GM12878 (cell line): ENCODE data around the gene PARP4. TPM values are rescaled to one million over a fixed set of nuclear protein-coding genes. Genes with fewer than 3 reads are reported as not detected.

Source experiments
- ATAC-seq: fragments of 200-7000 bp; cut with Tn5 transposase; 3 replicates; pipeline ENCODE4 v1.9.1; 2020; ENCODE audit warnings: mild to moderate bottlenecking, moderate library complexity
- BruUV-seq: library from RNA; stranded (reverse); fragments of 400-500 nt; replicated peaks from 2 replicates; lab custom pipeline; 2021; lab: Mats Ljungman, UMichigan
- CTCF ChIA-PET: fragments of 300-600 bp; sonication (Branson Sonifier 250); formaldehyde crosslinking; extraction: SDS; loops from one replicate; lab custom pipeline; 2021; ENCODE audit warnings: inconsistent platforms; lab: Yijun Ruan, JAX
- POLR2A ChIA-PET: fragments of 350-600 bp; formaldehyde crosslinking; extraction: SDS; loops from one replicate; lab custom pipeline; 2021; ENCODE audit warnings: inconsistent platforms; lab: Charles Lee
- RAD21 ChIA-PET: fragments of 300-600 bp; sonication (Branson Sonifier 250); formaldehyde crosslinking; loops from one replicate; lab custom pipeline; 2023; ENCODE audit warnings: antibody characterized with exemption; ENCODE audit not compliant: unreplicated experiment; lab: Charles Lee
- SMC1A ChIA-PET: fragments of 300-600 bp; sonication (Branson Sonifier 250); formaldehyde crosslinking; loops from one replicate; lab custom pipeline; 2023; ENCODE audit not compliant: unreplicated experiment, uncharacterized antibody; lab: Charles Lee
- DNase-seq: peaks from one replicate; pipeline ENCODE4 v3.0.0-alpha.2; 2011; ENCODE audit warnings: low read depth, low spot score
- FAIRE-seq: peaks from 3 replicates; lab custom pipeline; 2011; peaks lifted over from hg19 to GRCh38; lab: Jason Lieb, UNC
- H2AFZ ChIP-seq: 2 replicates; pipeline ENCODE4 v1.6.0; 2011; ENCODE audit warnings: low read depth, low read length, control low read depth; ENCODE audit not compliant: control insufficient read depth
- H3K27ac ChIP-seq: 2 replicates; pipeline ENCODE4 v1.5.1; 2011; ENCODE audit warnings: control low read depth; ENCODE audit not compliant: control insufficient read depth, insufficient read depth
- H3K27me3 ChIP-seq, 2 experiments: replicated peaks in 1 of 2; 2 replicates each; pipeline versions ENCODE4 v1.6.0 to v1.6.1; 2011; ENCODE audit warnings: low read length in 1 of 2; ENCODE audit not compliant: control insufficient read depth in 2 of 2, insufficient read depth in 2 of 2
- H3K36me3 ChIP-seq, 2 experiments: 2 replicates each; pipeline ENCODE4 v1.5.1; 2011; ENCODE audit warnings: low read length in 1 of 2; ENCODE audit not compliant: control insufficient read depth in 2 of 2, insufficient read depth in 2 of 2
- H3K4me1 ChIP-seq: 2 replicates; pipeline ENCODE4 v1.6.1; 2011; ENCODE audit warnings: mild to moderate bottlenecking, low read length, moderate library complexity, mixed read lengths; ENCODE audit not compliant: control insufficient read depth, insufficient read depth
- H3K4me2 ChIP-seq: 2 replicates; pipeline ENCODE4 v1.6.0; 2011; ENCODE audit warnings: control low read depth; ENCODE audit not compliant: control insufficient read depth, insufficient read depth
- H3K4me3 ChIP-seq: fragments of 200-600 bp; sonication (generic); 2 replicates; pipeline ENCODE4 v1.5.1; 2016
- H3K79me2 ChIP-seq: 2 replicates; pipeline ENCODE4 v1.6.0; 2011; ENCODE audit warnings: low read length; ENCODE audit not compliant: control insufficient read depth, insufficient read depth
- H3K9ac ChIP-seq: 2 replicates; pipeline ENCODE4 v1.8.0; 2011; ENCODE audit warnings: low read length, control low read depth, mixed read lengths; ENCODE audit not compliant: control insufficient read depth, insufficient read depth
- H3K9me3 ChIP-seq: replicated peaks from 3 replicates; pipeline ENCODE4 v1.5.1; 2011; ENCODE audit warnings: mild to moderate bottlenecking, low read length; ENCODE audit not compliant: control insufficient read depth, insufficient read depth
- H4K20me1 ChIP-seq: 2 replicates; pipeline ENCODE4 v1.6.0; 2011; ENCODE audit not compliant: control insufficient read depth, insufficient read depth
- ATF7 ChIP-seq: fragments of 450-650 bp; IDR thresholded peaks from 2 replicates; pipeline ENCODE4 v1.6.1; 2016; ENCODE audit warnings: low read depth, mild to moderate bottlenecking
- HDAC6 ChIP-seq: fragments of 200-600 bp; sonication (generic); IDR thresholded peaks from one replicate; pipeline ENCODE4 v1.8.0; 2017; ENCODE audit warnings: antibody characterized with exemption; ENCODE audit not compliant: unreplicated experiment
- IKZF1 ChIP-seq: fragments of 450-650 bp; conservative IDR thresholded peaks from 2 replicates; pipeline ENCODE4 v1.6.1; 2017; ENCODE audit warnings: antibody characterized with exemption, mild to moderate bottlenecking
- SMARCA5 ChIP-seq: fragments of 450-650 bp; IDR thresholded peaks from 2 replicates; pipeline ENCODE4 v1.6.1; 2017; ENCODE audit warnings: mild to moderate bottlenecking
- YY1 ChIP-seq: IDR thresholded peaks from 2 replicates; pipeline ENCODE4 v1.6.1; 2011; ENCODE audit warnings: low read depth, mild to moderate bottlenecking, low read length
- WGBS: methylation state at CpG from one replicate; pipeline ENCODE4 v1.1.6; 2016; ENCODE audit warnings: low lambda C conversion rate; ENCODE audit not compliant: insufficient replicate concordance, insufficient coverage; ENCODE audit errors: missing lambda C conversion rate; 5-methylcytosine and 5-hydroxymethylcytosine counted together
- in situ Hi-C: fragments of 300-500 bp; cut with MboI; formaldehyde crosslinking; loops from 9 replicates; pipeline ENCODE4 v1.14.3; 2018; ENCODE audit warnings: mixed read lengths
- intact Hi-C: fragments of 100-400 bp; cut with micrococcal nuclease; formaldehyde crosslinking; loops from one replicate; pipeline ENCODE4 v1.14.2; 2022; ENCODE audit not compliant: unreplicated experiment
- polyA plus RNA-seq, 11 experiments: library from polyadenylated mRNA; depleted of rRNA in 4 of 11; unstranded in 6 of 11; stranded (reverse) in 5 of 11; fragments of >200 nt; fragmentation: Nextera tagmentation in 4 of 11; fragmentation: Illumina TruSeq in 1 of 11; extraction: Ambion mirVana in 4 of 11; extraction: Trizol in 1 of 11; gene quantifications; 1 replicate in 1 of 11; 2 replicates in 10 of 11; pipeline versions ENCODE4 v1.2.1 to v1.2.3, GENCODE V29; 2011 to 2016; ENCODE audit warnings: inconsistent platforms in 2 of 11, missing spikeins in 2 of 11, low read depth in 1 of 11
- total RNA-seq, 4 experiments: library from RNA; depleted of rRNA in 3 of 4; stranded (reverse); fragments of >200 nt in 3 of 4; fragmentation: Illumina TruSeq in 1 of 4; extraction: Trizol in 1 of 4; gene quantifications; 2 replicates each; pipeline versions ENCODE4 v1.2.1 to v1.2.3, GENCODE V29; 2013 to 2021
- TF ChIP-seq, protein P1 (sequence below): fragments of 450-650 bp; IDR thresholded peaks from 2 replicates; pipeline ENCODE4 v1.6.1; 2017; ENCODE audit warnings: low read depth, mild to moderate bottlenecking, moderate library complexity
- TF ChIP-seq, protein P2 (sequence below): fragments of 450-650 bp; IDR thresholded peaks from 2 replicates; pipeline ENCODE4 v1.6.1; 2017; ENCODE audit warnings: mild to moderate bottlenecking, moderate library complexity
- TF ChIP-seq, protein P3 (sequence below): fragments of 450-650 bp; IDR thresholded peaks from 2 replicates; pipeline ENCODE4 v1.6.1; 2017; ENCODE audit warnings: borderline replicate concordance
- TF ChIP-seq, protein P4 (sequence below): fragments of 450-650 bp; IDR thresholded peaks from 2 replicates; pipeline ENCODE4 v1.6.1; 2018; ENCODE audit warnings: mild to moderate bottlenecking, low read depth, moderate library complexity; ENCODE audit not compliant: partially characterized antibody
- TF ChIP-seq, protein P5 (sequence below), 3 experiments: IDR thresholded peaks in 2 of 3; conservative IDR thresholded peaks in 1 of 3; 2 replicates each; pipeline ENCODE4 v1.5.1; 2011; ENCODE audit warnings: low read depth in 3 of 3, low read length in 3 of 3, mild to moderate bottlenecking in 3 of 3, control low read depth in 2 of 3, moderate library complexity in 2 of 3, inconsistent platforms in 1 of 3, mixed read lengths in 1 of 3; ENCODE audit not compliant: control insufficient read depth in 2 of 3, insufficient read depth in 1 of 3; ENCODE audit errors: extremely low read depth in 1 of 3

The PARP4 gene
- total and polyA plus RNA-seq, 10 of the 15 experiments (the other 5 are each of a cell fraction or from before 2014, with no cell fraction given): 12.8 to 52.6 (median 46.1) TPM

DNA sequence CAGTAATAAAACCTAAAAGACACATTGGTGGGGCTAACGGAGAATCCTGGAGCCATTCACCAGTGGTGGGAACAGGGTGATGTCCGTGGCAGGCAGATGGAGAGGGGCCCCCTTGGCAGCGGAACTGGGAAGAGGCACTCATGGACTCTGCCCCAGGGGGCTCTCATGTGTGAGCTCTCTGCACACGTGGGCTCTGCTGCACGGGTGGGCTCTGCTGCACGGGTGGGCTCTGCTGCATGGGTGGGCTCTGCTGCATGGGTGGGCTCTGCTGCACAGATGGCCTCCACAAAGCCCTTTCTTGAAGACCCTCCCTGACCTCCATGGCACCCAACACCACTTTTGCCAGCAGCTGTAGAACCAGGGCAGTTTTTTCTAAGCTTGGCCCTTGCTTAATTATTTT is 52.3 kb downstream of the PARP4 start (continued):
- TF ChIP-seq, protein P1, sequence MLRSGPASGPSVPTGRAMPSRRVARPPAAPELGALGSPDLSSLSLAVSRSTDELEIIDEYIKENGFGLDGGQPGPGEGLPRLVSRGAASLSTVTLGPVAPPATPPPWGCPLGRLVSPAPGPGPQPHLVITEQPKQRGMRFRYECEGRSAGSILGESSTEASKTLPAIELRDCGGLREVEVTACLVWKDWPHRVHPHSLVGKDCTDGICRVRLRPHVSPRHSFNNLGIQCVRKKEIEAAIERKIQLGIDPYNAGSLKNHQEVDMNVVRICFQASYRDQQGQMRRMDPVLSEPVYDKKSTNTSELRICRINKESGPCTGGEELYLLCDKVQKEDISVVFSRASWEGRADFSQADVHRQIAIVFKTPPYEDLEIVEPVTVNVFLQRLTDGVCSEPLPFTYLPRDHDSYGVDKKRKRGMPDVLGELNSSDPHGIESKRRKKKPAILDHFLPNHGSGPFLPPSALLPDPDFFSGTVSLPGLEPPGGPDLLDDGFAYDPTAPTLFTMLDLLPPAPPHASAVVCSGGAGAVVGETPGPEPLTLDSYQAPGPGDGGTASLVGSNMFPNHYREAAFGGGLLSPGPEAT: no peak
- TF ChIP-seq, protein P2, sequence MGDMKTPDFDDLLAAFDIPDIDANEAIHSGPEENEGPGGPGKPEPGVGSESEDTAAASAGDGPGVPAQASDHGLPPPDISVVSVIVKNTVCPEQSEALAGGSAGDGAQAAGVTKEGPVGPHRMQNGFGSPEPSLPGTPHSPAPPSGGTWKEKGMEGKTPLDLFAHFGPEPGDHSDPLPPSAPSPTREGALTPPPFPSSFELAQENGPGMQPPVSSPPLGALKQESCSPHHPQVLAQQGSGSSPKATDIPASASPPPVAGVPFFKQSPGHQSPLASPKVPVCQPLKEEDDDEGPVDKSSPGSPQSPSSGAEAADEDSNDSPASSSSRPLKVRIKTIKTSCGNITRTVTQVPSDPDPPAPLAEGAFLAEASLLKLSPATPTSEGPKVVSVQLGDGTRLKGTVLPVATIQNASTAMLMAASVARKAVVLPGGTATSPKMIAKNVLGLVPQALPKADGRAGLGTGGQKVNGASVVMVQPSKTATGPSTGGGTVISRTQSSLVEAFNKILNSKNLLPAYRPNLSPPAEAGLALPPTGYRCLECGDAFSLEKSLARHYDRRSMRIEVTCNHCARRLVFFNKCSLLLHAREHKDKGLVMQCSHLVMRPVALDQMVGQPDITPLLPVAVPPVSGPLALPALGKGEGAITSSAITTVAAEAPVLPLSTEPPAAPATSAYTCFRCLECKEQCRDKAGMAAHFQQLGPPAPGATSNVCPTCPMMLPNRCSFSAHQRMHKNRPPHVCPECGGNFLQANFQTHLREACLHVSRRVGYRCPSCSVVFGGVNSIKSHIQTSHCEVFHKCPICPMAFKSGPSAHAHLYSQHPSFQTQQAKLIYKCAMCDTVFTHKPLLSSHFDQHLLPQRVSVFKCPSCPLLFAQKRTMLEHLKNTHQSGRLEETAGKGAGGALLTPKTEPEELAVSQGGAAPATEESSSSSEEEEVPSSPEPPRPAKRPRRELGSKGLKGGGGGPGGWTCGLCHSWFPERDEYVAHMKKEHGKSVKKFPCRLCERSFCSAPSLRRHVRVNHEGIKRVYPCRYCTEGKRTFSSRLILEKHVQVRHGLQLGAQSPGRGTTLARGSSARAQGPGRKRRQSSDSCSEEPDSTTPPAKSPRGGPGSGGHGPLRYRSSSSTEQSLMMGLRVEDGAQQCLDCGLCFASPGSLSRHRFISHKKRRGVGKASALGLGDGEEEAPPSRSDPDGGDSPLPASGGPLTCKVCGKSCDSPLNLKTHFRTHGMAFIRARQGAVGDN: no peak
- TF ChIP-seq SMARCA5 (no peak), YY1 (no peak), HDAC6 (no peak)

DNA sequence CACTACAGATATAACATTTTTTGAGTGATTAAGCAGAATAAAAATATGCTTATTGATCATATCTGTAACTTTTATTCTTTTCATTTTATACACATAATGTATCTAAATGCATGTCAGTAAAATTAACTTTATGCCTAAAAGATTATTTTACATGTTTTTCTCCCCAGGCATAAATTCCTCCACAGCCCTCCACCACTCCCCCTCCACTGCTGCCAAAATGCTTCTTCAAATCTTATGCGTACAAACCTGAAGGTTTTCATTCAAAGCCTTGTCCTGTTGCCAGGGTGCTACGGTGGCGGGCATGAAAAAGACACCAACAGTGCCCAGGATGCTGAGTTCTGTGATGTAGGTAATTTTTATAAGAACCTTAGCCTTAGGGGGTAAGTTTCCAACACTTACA is 52.9 kb downstream of the PARP4 start:
- RAD21 ChIA-PET: no interaction called here
- in situ Hi-C loops (no loop called here), intact Hi-C loops (no loop called here)
- Histone ChIP-seq H3K27me3 (no peaks in the 10 kb centered on the region), H2AFZ (no peak overlapping the region), H3K4me3 (no peak overlapping the region), H3K4me2 (no peak overlapping the region), H3K9ac (no peak overlapping the region), H3K9me3 (no peaks in the 10 kb centered on the region), H3K36me3 (peaks cover 5 to 16% of the 10 kb centered on the region in 2 experiments), H4K20me1 (no peaks in the 10 kb centered on the region), H3K79me2 (no peaks in the 10 kb centered on the region), H3K4me1 (peaks cover 8% of the 10 kb centered on the region), H3K27ac (no peak overlapping the region)
- POLR2A ChIA-PET: no interaction called here
- FAIRE-seq (no peak), DNase-seq (no peak), ATAC-seq (no peak)
- no TSS peak for BruUV-seq
- 100% methylated on average over 3 of the region's 3 CpGs for WGBS
- CTCF ChIA-PET: no interaction called here
- SMC1A ChIA-PET: no interaction called here
- TF ChIP-seq, protein P3, sequence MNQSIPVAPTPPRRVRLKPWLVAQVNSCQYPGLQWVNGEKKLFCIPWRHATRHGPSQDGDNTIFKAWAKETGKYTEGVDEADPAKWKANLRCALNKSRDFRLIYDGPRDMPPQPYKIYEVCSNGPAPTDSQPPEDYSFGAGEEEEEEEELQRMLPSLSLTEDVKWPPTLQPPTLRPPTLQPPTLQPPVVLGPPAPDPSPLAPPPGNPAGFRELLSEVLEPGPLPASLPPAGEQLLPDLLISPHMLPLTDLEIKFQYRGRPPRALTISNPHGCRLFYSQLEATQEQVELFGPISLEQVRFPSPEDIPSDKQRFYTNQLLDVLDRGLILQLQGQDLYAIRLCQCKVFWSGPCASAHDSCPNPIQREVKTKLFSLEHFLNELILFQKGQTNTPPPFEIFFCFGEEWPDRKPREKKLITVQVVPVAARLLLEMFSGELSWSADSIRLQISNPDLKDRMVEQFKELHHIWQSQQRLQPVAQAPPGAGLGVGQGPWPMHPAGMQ: no peak
- TF ChIP-seq, protein P4, sequence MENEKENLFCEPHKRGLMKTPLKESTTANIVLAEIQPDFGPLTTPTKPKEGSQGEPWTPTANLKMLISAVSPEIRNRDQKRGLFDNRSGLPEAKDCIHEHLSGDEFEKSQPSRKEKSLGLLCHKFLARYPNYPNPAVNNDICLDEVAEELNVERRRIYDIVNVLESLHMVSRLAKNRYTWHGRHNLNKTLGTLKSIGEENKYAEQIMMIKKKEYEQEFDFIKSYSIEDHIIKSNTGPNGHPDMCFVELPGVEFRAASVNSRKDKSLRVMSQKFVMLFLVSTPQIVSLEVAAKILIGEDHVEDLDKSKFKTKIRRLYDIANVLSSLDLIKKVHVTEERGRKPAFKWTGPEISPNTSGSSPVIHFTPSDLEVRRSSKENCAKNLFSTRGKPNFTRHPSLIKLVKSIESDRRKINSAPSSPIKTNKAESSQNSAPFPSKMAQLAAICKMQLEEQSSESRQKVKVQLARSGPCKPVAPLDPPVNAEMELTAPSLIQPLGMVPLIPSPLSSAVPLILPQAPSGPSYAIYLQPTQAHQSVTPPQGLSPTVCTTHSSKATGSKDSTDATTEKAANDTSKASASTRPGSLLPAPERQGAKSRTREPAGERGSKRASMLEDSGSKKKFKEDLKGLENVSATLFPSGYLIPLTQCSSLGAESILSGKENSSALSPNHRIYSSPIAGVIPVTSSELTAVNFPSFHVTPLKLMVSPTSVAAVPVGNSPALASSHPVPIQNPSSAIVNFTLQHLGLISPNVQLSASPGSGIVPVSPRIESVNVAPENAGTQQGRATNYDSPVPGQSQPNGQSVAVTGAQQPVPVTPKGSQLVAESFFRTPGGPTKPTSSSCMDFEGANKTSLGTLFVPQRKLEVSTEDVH: no peak
- TF ChIP-seq IKZF1 (no peak), ATF7 (no peak)
- TF ChIP-seq, protein P5, sequence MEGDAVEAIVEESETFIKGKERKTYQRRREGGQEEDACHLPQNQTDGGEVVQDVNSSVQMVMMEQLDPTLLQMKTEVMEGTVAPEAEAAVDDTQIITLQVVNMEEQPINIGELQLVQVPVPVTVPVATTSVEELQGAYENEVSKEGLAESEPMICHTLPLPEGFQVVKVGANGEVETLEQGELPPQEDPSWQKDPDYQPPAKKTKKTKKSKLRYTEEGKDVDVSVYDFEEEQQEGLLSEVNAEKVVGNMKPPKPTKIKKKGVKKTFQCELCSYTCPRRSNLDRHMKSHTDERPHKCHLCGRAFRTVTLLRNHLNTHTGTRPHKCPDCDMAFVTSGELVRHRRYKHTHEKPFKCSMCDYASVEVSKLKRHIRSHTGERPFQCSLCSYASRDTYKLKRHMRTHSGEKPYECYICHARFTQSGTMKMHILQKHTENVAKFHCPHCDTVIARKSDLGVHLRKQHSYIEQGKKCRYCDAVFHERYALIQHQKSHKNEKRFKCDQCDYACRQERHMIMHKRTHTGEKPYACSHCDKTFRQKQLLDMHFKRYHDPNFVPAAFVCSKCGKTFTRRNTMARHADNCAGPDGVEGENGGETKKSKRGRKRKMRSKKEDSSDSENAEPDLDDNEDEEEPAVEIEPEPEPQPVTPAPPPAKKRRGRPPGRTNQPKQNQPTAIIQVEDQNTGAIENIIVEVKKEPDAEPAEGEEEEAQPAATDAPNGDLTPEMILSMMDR (IDR thresholded peaks at IDR 0.05 in 2 of 3, conservative IDR thresholded peaks at IDR 0.05 in 1 of 3; ENCODE audit: control insufficient read depth in 2 of 3, extremely low read depth in 1 of 3, insufficient read depth in 1 of 3, low read depth in 3 of 3, low read length in 3 of 3): no peak
